WTC11 (cell line): Measurements from ENCODE around the gene SLC35F1. TPM values are rescaled to one million over a fixed set of nuclear protein-coding genes. Genes with fewer than 3 reads are reported as not detected.

Experiments used
- ATAC-seq: fragments of 200-7000 bp; cut with Tn5 transposase; 2 replicates; pipeline ENCODE4 v1.10.0; 2021; ENCODE audit warnings: mild to moderate bottlenecking, moderate library complexity
- CTCF ChIA-PET: fragments of 300-600 bp; sonication (Branson Sonifier 250); formaldehyde crosslinking; loops from one replicate; lab custom pipeline; 2021; ENCODE audit warnings: antibody characterized with exemption; lab: Charles Lee
- POLR2A ChIA-PET: fragments of 350-600 bp; sonication (Branson Sonifier 250); formaldehyde crosslinking; loops from one replicate; lab custom pipeline; 2021; ENCODE audit warnings: antibody characterized with exemption; lab: Charles Lee
- DNase-seq: peaks from one replicate; pipeline ENCODE4 v3.0.0; 2021; ENCODE audit warnings: low spot score
- H3K27ac Mint-ChIP-seq: 2 replicates; pipeline ENCODE4 v1.8.0; 2021; ENCODE audit warnings: mixed read lengths
- H3K27me3 Mint-ChIP-seq: 2 replicates; pipeline ENCODE4 v1.8.0; 2021; ENCODE audit warnings: low read depth, mild to moderate bottlenecking, moderate library complexity, mixed read lengths
- H3K36me3 Mint-ChIP-seq: 2 replicates; pipeline ENCODE4 v1.8.0; 2021; ENCODE audit warnings: mixed read lengths
- H3K4me1 Mint-ChIP-seq: 2 replicates; pipeline ENCODE4 v1.8.0; 2022; ENCODE audit warnings: mixed read lengths
- H3K4me3 Mint-ChIP-seq: 2 replicates; pipeline ENCODE4 v1.8.0; 2021; ENCODE audit warnings: mild to moderate bottlenecking, moderate library complexity, mixed read lengths
- H3K9me3 Mint-ChIP-seq: 2 replicates; pipeline ENCODE4 v1.8.0; 2021; ENCODE audit warnings: mixed read lengths
- GABPB1 ChIP-seq: sonication (generic); formaldehyde crosslinking; IDR thresholded peaks from 2 replicates; pipeline ENCODE4 v1.8.1; 2023; ENCODE audit warnings: mild to moderate bottlenecking, missing genetic modification reagents
- JUN ChIP-seq: sonication (generic); formaldehyde crosslinking; IDR thresholded peaks from 2 replicates; pipeline ENCODE4 v1.8.0; 2023; ENCODE audit warnings: mild to moderate bottlenecking, missing genetic modification reagents
- NR2C2 ChIP-seq: sonication (generic); formaldehyde crosslinking; IDR thresholded peaks from 2 replicates; pipeline ENCODE4 v1.8.0; 2022; ENCODE audit warnings: mild to moderate bottlenecking, missing genetic modification reagents
- OVOL2 ChIP-seq: fragments of 250-450 bp; sonication (Bioruptor Pico); IDR thresholded peaks from 2 replicates; pipeline ENCODE4 v1.9.0; 2021; ENCODE audit warnings: mild to moderate bottlenecking, borderline replicate concordance
- TP53 ChIP-seq: sonication (generic); formaldehyde crosslinking; IDR thresholded peaks from 2 replicates; pipeline ENCODE4 v1.8.1; 2023; ENCODE audit warnings: mild to moderate bottlenecking, missing genetic modification reagents
- ZNF138 ChIP-seq: sonication (generic); formaldehyde crosslinking; conservative IDR thresholded peaks from 2 replicates; pipeline ENCODE4 v1.8.1; 2022; ENCODE audit warnings: mild to moderate bottlenecking, moderate library complexity, missing genetic modification reagents
- ZNF219 ChIP-seq: sonication (generic); formaldehyde crosslinking; IDR thresholded peaks from 2 replicates; pipeline ENCODE4 v1.8.0; 2023; ENCODE audit warnings: missing genetic modification reagents, mild to moderate bottlenecking, borderline replicate concordance
- ZNF416 ChIP-seq: fragments of 250-450 bp; sonication (Bioruptor Pico); IDR thresholded peaks from 2 replicates; pipeline ENCODE4 v1.9.0; 2021; ENCODE audit warnings: mild to moderate bottlenecking, inconsistent platforms
- total RNA-seq: library from RNA; stranded (reverse); gene quantifications from 3 replicates; pipeline ENCODE4 v1.2.3, GENCODE V29; 2021
- TF ChIP-seq, protein P1 (sequence below): fragments of 250-450 bp; sonication (Bioruptor Pico); conservative IDR thresholded peaks from 2 replicates; pipeline ENCODE4 v1.9.0; 2021; ENCODE audit warnings: mild to moderate bottlenecking
- TF ChIP-seq, protein P2 (sequence below): sonication (generic); formaldehyde crosslinking; IDR thresholded peaks from 2 replicates; pipeline ENCODE4 v1.8.1; 2022; ENCODE audit warnings: mild to moderate bottlenecking, missing genetic modification reagents, moderate library complexity, borderline replicate concordance
- TF ChIP-seq, protein P3 (sequence below): sonication (generic); formaldehyde crosslinking; IDR thresholded peaks from 2 replicates; pipeline ENCODE4 v1.8.0; 2023; ENCODE audit warnings: missing genetic modification reagents
- TF ChIP-seq, protein P4 (sequence below): fragments of 250-450 bp; sonication (Bioruptor Pico); IDR thresholded peaks from 2 replicates; pipeline ENCODE4 v1.9.0; 2021; ENCODE audit warnings: mild to moderate bottlenecking
- TF ChIP-seq, protein P5 (sequence below): fragments of 250-450 bp; sonication (Bioruptor Pico); IDR thresholded peaks from 2 replicates; pipeline ENCODE4 v1.9.0; 2021; ENCODE audit warnings: mild to moderate bottlenecking, borderline replicate concordance
- TF ChIP-seq, protein P6 (sequence below): sonication (generic); formaldehyde crosslinking; IDR thresholded peaks from 2 replicates; pipeline ENCODE4 v1.8.0; 2022; ENCODE audit warnings: mild to moderate bottlenecking, missing genetic modification reagents
- TF ChIP-seq, protein P7 (sequence below): sonication (generic); formaldehyde crosslinking; IDR thresholded peaks from 2 replicates; pipeline ENCODE4 v1.8.0; 2022; ENCODE audit warnings: mild to moderate bottlenecking, missing genetic modification reagents
- TF ChIP-seq, protein P8 (sequence below): fragments of 250-450 bp; sonication (Bioruptor Pico); IDR thresholded peaks from 2 replicates; pipeline ENCODE4 v1.9.0; 2021; ENCODE audit warnings: moderate library complexity, mild to moderate bottlenecking, inconsistent platforms, borderline replicate concordance
- TF ChIP-seq, protein P9 (sequence below): sonication (generic); formaldehyde crosslinking; IDR thresholded peaks from 2 replicates; pipeline ENCODE4 v1.8.1; 2023; ENCODE audit warnings: mild to moderate bottlenecking, missing genetic modification reagents
- TF ChIP-seq, protein P10 (sequence below): sonication (generic); formaldehyde crosslinking; IDR thresholded peaks from 2 replicates; pipeline ENCODE4 v1.8.0; 2023; ENCODE audit warnings: mild to moderate bottlenecking, missing genetic modification reagents

Gene SLC35F1
- total RNA-seq, 1 experiment from 2014 or later = 11.0 TPM

DNA sequence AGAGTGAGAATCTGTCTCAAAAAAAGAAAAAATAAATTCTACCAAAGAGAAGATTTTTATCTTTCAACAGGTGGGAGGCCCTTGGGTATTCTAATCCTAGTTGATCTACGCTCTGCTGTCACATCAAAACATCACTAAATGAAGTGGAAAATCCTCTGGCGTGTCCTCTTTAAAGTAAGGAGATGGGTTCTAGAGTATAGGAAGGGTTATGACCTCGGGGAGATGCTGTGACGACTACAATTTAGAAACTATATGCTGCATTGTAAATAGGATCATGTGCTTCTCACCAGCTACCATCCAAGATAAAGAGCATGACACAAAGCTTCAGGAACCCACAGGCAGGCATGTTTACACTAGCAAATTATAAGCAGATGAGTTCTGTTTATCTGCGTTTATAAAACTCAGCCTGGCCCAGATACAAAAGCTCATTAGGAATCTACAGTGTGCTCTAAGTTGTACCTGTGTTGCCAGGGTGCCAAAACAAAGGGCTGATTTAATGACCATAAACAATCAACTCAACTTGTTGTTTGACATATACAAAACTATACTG lies 443.9 kb downstream of the SLC35F1 start (continued):
- no peak for TF ChIP-seq GABPB1
- TF ChIP-seq, protein P1, sequence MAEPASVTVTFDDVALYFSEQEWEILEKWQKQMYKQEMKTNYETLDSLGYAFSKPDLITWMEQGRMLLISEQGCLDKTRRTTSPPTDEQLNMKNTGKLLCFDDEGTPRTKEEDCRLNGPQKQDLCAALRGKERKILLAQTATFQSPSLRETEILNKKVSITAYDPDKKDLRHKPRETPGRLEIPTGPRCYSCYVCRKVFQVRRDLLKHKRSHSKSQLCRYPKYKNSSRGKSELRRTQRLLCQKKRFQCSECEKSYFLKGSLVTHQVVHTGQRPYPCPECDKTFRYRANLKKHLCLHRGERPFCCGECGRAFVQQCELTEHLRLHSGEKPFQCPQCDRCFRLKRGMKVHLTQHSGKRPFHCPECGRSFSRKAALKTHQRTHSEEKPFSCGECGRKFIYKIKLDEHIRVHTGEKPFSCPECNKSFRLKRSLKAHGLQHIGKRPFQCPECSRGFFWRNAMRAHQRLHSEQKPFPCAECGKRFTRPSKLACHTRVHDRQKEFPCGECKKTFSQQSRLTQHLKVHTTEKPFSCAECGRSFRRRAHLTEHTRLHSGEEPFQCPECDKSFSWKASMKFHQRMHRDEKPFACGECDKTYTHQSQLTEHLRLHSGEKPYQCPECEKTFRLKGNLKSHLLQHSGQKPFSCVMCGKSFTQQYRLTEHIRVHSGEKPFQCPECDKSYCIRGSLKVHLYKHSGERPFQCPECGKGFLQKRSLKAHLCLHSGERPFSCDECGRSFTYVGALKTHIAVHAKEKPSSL = no peak
- TF ChIP-seq NR2C2 = no peak
- no peak for TF ChIP-seq TP53 (CRISPR knock-in tag)
- TF ChIP-seq, protein P2, sequence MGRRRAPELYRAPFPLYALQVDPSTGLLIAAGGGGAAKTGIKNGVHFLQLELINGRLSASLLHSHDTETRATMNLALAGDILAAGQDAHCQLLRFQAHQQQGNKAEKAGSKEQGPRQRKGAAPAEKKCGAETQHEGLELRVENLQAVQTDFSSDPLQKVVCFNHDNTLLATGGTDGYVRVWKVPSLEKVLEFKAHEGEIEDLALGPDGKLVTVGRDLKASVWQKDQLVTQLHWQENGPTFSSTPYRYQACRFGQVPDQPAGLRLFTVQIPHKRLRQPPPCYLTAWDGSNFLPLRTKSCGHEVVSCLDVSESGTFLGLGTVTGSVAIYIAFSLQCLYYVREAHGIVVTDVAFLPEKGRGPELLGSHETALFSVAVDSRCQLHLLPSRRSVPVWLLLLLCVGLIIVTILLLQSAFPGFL (CRISPR knock-in tag) = no peak
- TF ChIP-seq, all 79 proteins: peak for 0

DNA sequence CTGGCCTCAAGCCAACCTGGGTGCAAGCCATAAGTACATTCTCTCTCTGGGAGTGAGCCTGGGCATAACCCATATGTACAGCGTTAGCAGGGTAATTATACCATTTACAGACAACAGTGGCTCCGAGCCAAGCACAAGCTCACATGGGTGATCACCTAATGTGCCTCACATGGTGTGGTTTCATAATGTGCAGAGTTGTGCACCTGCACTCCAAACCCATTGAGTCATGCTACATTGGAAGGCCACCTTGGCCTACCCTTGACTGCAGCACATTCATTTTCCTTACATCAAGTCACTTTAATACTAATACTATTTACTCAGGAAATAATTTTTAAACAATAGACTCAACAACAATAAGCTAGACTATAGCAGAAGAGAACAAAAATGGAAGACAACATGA lies 446.5 kb downstream of the SLC35F1 start:
- ChIA-PET CTCF (no interaction called here), POLR2A (no interaction called here)
- no peak for ATAC-seq
- no peak overlapping the region for H3K27ac Mint-ChIP-seq
- H3K36me3 Mint-ChIP-seq = no peaks in the 10 kb centered on the region
- no peak overlapping the region for H3K4me3 Mint-ChIP-seq
- DNase-seq = no peak
- H3K27me3 Mint-ChIP-seq = no peaks in the 10 kb centered on the region
- H3K4me1 Mint-ChIP-seq = no peaks in the 10 kb centered on the region
- peaks cover 10% of the 10 kb centered on the region for H3K9me3 Mint-ChIP-seq
- TF ChIP-seq TP53 (CRISPR knock-in tag) = no peak
- TF ChIP-seq, protein P3, sequence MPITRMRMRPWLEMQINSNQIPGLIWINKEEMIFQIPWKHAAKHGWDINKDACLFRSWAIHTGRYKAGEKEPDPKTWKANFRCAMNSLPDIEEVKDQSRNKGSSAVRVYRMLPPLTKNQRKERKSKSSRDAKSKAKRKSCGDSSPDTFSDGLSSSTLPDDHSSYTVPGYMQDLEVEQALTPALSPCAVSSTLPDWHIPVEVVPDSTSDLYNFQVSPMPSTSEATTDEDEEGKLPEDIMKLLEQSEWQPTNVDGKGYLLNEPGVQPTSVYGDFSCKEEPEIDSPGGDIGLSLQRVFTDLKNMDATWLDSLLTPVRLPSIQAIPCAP (CRISPR knock-in tag) = no peak
- TF ChIP-seq, protein P4, sequence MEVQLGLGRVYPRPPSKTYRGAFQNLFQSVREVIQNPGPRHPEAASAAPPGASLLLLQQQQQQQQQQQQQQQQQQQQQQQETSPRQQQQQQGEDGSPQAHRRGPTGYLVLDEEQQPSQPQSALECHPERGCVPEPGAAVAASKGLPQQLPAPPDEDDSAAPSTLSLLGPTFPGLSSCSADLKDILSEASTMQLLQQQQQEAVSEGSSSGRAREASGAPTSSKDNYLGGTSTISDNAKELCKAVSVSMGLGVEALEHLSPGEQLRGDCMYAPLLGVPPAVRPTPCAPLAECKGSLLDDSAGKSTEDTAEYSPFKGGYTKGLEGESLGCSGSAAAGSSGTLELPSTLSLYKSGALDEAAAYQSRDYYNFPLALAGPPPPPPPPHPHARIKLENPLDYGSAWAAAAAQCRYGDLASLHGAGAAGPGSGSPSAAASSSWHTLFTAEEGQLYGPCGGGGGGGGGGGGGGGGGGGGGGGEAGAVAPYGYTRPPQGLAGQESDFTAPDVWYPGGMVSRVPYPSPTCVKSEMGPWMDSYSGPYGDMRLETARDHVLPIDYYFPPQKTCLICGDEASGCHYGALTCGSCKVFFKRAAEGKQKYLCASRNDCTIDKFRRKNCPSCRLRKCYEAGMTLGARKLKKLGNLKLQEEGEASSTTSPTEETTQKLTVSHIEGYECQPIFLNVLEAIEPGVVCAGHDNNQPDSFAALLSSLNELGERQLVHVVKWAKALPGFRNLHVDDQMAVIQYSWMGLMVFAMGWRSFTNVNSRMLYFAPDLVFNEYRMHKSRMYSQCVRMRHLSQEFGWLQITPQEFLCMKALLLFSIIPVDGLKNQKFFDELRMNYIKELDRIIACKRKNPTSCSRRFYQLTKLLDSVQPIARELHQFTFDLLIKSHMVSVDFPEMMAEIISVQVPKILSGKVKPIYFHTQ (CRISPR knock-in tag) = no peak
- no peak for TF ChIP-seq ZNF138 (CRISPR knock-in tag)
- no peak for TF ChIP-seq JUN
- TF ChIP-seq, protein P5, sequence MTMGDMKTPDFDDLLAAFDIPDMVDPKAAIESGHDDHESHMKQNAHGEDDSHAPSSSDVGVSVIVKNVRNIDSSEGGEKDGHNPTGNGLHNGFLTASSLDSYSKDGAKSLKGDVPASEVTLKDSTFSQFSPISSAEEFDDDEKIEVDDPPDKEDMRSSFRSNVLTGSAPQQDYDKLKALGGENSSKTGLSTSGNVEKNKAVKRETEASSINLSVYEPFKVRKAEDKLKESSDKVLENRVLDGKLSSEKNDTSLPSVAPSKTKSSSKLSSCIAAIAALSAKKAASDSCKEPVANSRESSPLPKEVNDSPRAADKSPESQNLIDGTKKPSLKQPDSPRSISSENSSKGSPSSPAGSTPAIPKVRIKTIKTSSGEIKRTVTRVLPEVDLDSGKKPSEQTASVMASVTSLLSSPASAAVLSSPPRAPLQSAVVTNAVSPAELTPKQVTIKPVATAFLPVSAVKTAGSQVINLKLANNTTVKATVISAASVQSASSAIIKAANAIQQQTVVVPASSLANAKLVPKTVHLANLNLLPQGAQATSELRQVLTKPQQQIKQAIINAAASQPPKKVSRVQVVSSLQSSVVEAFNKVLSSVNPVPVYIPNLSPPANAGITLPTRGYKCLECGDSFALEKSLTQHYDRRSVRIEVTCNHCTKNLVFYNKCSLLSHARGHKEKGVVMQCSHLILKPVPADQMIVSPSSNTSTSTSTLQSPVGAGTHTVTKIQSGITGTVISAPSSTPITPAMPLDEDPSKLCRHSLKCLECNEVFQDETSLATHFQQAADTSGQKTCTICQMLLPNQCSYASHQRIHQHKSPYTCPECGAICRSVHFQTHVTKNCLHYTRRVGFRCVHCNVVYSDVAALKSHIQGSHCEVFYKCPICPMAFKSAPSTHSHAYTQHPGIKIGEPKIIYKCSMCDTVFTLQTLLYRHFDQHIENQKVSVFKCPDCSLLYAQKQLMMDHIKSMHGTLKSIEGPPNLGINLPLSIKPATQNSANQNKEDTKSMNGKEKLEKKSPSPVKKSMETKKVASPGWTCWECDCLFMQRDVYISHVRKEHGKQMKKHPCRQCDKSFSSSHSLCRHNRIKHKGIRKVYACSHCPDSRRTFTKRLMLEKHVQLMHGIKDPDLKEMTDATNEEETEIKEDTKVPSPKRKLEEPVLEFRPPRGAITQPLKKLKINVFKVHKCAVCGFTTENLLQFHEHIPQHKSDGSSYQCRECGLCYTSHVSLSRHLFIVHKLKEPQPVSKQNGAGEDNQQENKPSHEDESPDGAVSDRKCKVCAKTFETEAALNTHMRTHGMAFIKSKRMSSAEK (CRISPR knock-in tag) = no peak
- no peak for TF ChIP-seq ZNF416
- TF ChIP-seq, protein P6, sequence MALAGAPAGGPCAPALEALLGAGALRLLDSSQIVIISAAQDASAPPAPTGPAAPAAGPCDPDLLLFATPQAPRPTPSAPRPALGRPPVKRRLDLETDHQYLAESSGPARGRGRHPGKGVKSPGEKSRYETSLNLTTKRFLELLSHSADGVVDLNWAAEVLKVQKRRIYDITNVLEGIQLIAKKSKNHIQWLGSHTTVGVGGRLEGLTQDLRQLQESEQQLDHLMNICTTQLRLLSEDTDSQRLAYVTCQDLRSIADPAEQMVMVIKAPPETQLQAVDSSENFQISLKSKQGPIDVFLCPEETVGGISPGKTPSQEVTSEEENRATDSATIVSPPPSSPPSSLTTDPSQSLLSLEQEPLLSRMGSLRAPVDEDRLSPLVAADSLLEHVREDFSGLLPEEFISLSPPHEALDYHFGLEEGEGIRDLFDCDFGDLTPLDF (CRISPR knock-in tag) = no peak
- TF ChIP-seq, protein P7, sequence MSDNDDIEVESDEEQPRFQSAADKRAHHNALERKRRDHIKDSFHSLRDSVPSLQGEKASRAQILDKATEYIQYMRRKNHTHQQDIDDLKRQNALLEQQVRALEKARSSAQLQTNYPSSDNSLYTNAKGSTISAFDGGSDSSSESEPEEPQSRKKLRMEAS = no peak
- TF ChIP-seq, protein P8, sequence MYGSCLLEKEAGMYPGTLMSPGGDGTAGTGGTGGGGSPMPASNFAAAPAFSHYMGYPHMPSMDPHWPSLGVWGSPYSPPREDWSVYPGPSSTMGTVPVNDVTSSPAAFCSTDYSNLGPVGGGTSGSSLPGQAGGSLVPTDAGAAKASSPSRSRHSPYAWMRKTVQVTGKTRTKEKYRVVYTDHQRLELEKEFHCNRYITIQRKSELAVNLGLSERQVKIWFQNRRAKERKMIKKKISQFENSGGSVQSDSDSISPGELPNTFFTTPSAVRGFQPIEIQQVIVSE (CRISPR knock-in tag) = no peak
- TF ChIP-seq, protein P9, sequence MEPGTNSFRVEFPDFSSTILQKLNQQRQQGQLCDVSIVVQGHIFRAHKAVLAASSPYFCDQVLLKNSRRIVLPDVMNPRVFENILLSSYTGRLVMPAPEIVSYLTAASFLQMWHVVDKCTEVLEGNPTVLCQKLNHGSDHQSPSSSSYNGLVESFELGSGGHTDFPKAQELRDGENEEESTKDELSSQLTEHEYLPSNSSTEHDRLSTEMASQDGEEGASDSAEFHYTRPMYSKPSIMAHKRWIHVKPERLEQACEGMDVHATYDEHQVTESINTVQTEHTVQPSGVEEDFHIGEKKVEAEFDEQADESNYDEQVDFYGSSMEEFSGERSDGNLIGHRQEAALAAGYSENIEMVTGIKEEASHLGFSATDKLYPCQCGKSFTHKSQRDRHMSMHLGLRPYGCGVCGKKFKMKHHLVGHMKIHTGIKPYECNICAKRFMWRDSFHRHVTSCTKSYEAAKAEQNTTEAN (CRISPR knock-in tag) = no peak
- no peak for TF ChIP-seq OVOL2 (CRISPR knock-in tag)
- TF ChIP-seq, protein P10, sequence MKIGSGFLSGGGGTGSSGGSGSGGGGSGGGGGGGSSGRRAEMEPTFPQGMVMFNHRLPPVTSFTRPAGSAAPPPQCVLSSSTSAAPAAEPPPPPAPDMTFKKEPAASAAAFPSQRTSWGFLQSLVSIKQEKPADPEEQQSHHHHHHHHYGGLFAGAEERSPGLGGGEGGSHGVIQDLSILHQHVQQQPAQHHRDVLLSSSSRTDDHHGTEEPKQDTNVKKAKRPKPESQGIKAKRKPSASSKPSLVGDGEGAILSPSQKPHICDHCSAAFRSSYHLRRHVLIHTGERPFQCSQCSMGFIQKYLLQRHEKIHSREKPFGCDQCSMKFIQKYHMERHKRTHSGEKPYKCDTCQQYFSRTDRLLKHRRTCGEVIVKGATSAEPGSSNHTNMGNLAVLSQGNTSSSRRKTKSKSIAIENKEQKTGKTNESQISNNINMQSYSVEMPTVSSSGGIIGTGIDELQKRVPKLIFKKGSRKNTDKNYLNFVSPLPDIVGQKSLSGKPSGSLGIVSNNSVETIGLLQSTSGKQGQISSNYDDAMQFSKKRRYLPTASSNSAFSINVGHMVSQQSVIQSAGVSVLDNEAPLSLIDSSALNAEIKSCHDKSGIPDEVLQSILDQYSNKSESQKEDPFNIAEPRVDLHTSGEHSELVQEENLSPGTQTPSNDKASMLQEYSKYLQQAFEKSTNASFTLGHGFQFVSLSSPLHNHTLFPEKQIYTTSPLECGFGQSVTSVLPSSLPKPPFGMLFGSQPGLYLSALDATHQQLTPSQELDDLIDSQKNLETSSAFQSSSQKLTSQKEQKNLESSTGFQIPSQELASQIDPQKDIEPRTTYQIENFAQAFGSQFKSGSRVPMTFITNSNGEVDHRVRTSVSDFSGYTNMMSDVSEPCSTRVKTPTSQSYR (CRISPR knock-in tag) = no peak
- TF ChIP-seq ZNF219 (CRISPR knock-in tag) = no peak
